ENCODE results near the gene WDR4.

GRCh38 chr21:42864286-42864685 lies 15.1 kb downstream of the WDR4 start:
- TF ChIP-seq YY1 (IDR thresholded peaks at IDR 0.05; ENCODE audit: insufficient read depth, insufficient read length), result no peak
- TF ChIP-seq ZNF274 (IDR thresholded peaks at IDR 0.05; ENCODE audit: low read depth, low read length), result no peak
